ENCODE results near the gene MAST1.

MAST1 gene

GRCh38 chr19:12800466-12800770 is 37.9 kb upstream of the MAST1 start:
- Histone ChIP-seq H3K79me1 (ENCODE audit: low read length) (peaks cover 6% of the 10 kb centered on the region), H3K18ac (ENCODE audit: low read length) (no peak overlapping the region), H3K9ac (ENCODE audit: low read length) (no peak overlapping the region), H4K91ac (ENCODE audit: low read depth, low read length) (no peak overlapping the region), H4K8ac (ENCODE audit: low read depth, low read length) (no peak overlapping the region), H3K9me3 (ENCODE audit: insufficient read depth, low read depth, low read length) (no peaks in the 10 kb centered on the region), H3K4ac (ENCODE audit: low read depth, low read length) (no peak overlapping the region), H3K27me3 (ENCODE audit: insufficient read depth, low read length) (no peaks in the 10 kb centered on the region), H3K4me1 (ENCODE audit: control insufficient read depth in 1 of 2, insufficient read depth in 2 of 2, low read length in 2 of 2) (peaks cover 4 to 9% of the 10 kb centered on the region in 2 experiments), H3K27ac (ENCODE audit: low read depth, low read length) (no peak overlapping the region), H3K4me3 (ENCODE audit: low read depth, low read length) (no peak overlapping the region), H3K79me2 (ENCODE audit: control insufficient read depth, insufficient read depth, low read length, poor library complexity) (peaks cover 6% of the 10 kb centered on the region), H2BK120ac (ENCODE audit: insufficient read depth, low read length, poor library complexity) (no peak overlapping the region), H3K14ac (ENCODE audit: low read length) (no peak overlapping the region), H2AK5ac (ENCODE audit: low read length) (no peak overlapping the region), H2BK12ac (ENCODE audit: low read length) (no peak overlapping the region), H2BK5ac (ENCODE audit: low read depth, low read length, poor library complexity) (no peak overlapping the region), H3K36me3 (ENCODE audit: control insufficient read depth in 1 of 2, insufficient read depth in 2 of 2, low read length in 2 of 2) (peaks cover 17% of the 10 kb centered on the region in 2 experiments), H3K23ac (ENCODE audit: low read length) (no peak overlapping the region), H2AFZ (ENCODE audit: insufficient read depth, low read length, poor library complexity) (no peak overlapping the region), H3K4me2 (ENCODE audit: low read length) (peak overlapping the region; percentile 92), H4K12ac (ENCODE audit: low read depth, low read length) (no peak overlapping the region)
- DNase-seq, result no peak
- no CpG with 5 or more reads among the region's 1 CpG for WGBS (ENCODE audit: extremely low coverage, insufficient coverage, insufficient read length)

- peak overlapping the region; percentile 87 for H3K9ac ChIP-seq (ENCODE audit: low read length)
- peak overlapping the region; percentile 54 for H4K91ac ChIP-seq (ENCODE audit: low read depth, low read length)
- H2AK5ac ChIP-seq (ENCODE audit: low read length), result no peak overlapping the region
- H3K4me3 ChIP-seq (ENCODE audit: low read depth, low read length), result peak overlapping the region; percentile 94
- no CpG with 5 or more reads among the region's 38 CpGs for WGBS (ENCODE audit: extremely low coverage, insufficient coverage, insufficient read length)
- H2AFZ ChIP-seq (ENCODE audit: insufficient read depth, low read length, poor library complexity), result peak overlapping the region; percentile 19
- H3K4me1 ChIP-seq (ENCODE audit: control insufficient read depth in 1 of 2, insufficient read depth in 2 of 2, low read length in 2 of 2), result peaks cover 4 to 11% of the 10 kb centered on the region in 2 experiments
- H3K18ac ChIP-seq (ENCODE audit: low read length), result peak overlapping the region; percentile 13
- H3K79me2 ChIP-seq (ENCODE audit: control insufficient read depth, insufficient read depth, low read length, poor library complexity), result peaks cover 6% of the 10 kb centered on the region
- peak overlapping the region; percentile 20 for H3K4ac ChIP-seq (ENCODE audit: low read depth, low read length)
- H2BK120ac ChIP-seq (ENCODE audit: insufficient read depth, low read length, poor library complexity), result peak overlapping the region; percentile 0
- peak overlapping the region; percentile 3 for H4K12ac ChIP-seq (ENCODE audit: low read depth, low read length)
- peak overlapping the region; percentile 25 for H3K14ac ChIP-seq (ENCODE audit: low read length)
- no peak overlapping the region for H3K23ac ChIP-seq (ENCODE audit: low read length)
- H4K8ac ChIP-seq (ENCODE audit: low read depth, low read length), result peak overlapping the region; percentile 63
- no peaks in the 10 kb centered on the region for H3K27me3 ChIP-seq (ENCODE audit: insufficient read depth, low read length)
- H3K9me3 ChIP-seq (ENCODE audit: insufficient read depth, low read depth, low read length), result no peaks in the 10 kb centered on the region
- peaks cover 6% of the 10 kb centered on the region for H3K79me1 ChIP-seq (ENCODE audit: low read length)
- H3K4me2 ChIP-seq (ENCODE audit: low read length), result peak overlapping the region; percentile 92
- H3K36me3 ChIP-seq (ENCODE audit: control insufficient read depth in 1 of 2, insufficient read depth in 2 of 2, low read length in 2 of 2), result peaks cover 17% of the 10 kb centered on the region in 2 experiments
- peak in 1 of 2 donors; percentile 32 for DNase-seq
- no peak overlapping the region for H2BK12ac ChIP-seq (ENCODE audit: low read length)
- no peak overlapping the region for H3K27ac ChIP-seq (ENCODE audit: low read depth, low read length)
- H2BK5ac ChIP-seq (ENCODE audit: low read depth, low read length, poor library complexity), result no peak overlapping the region
Observed at GRCh38 chr19:12800923-12801465, 37.3 kb upstream of the MAST1 start.

- H3K27ac ChIP-seq (ENCODE audit: low read depth, low read length), result no peak within 1 kb of the TSS
- peak within 1 kb of the TSS; percentile 0 for H2BK120ac ChIP-seq (ENCODE audit: insufficient read depth, low read length, poor library complexity)
- H3K9me3 ChIP-seq (ENCODE audit: insufficient read depth, low read depth, low read length), result no peaks in the 10 kb centered on the region
- peak within 1 kb of the TSS; percentile 3 for H4K12ac ChIP-seq (ENCODE audit: low read depth, low read length)
- peak within 1 kb of the TSS; percentile 87 for H3K9ac ChIP-seq (ENCODE audit: low read length)
- no peak within 1 kb of the TSS for H2BK12ac ChIP-seq (ENCODE audit: low read length)
- peaks cover 6 to 15% of the 10 kb centered on the region in 2 experiments for H3K4me1 ChIP-seq (ENCODE audit: control insufficient read depth in 1 of 2, insufficient read depth in 2 of 2, low read length in 2 of 2)
- no peak within 1 kb of the TSS for H3K23ac ChIP-seq (ENCODE audit: low read length)
- no CpG with 5 or more reads among the region's 78 CpGs for WGBS (ENCODE audit: extremely low coverage, insufficient coverage, insufficient read length)
- H4K8ac ChIP-seq (ENCODE audit: low read depth, low read length), result peak within 1 kb of the TSS; percentile 63
- peak within 1 kb of the TSS; percentile 94 for H3K4me3 ChIP-seq (ENCODE audit: low read depth, low read length)
- H3K79me2 ChIP-seq (ENCODE audit: control insufficient read depth, insufficient read depth, low read length, poor library complexity), result peaks cover 8% of the 10 kb centered on the region
- peak within 1 kb of the TSS; percentile 88 for H2AFZ ChIP-seq (ENCODE audit: insufficient read depth, low read length, poor library complexity)
- H3K36me3 ChIP-seq (ENCODE audit: control insufficient read depth in 1 of 2, insufficient read depth in 2 of 2, low read length in 2 of 2), result peaks cover 17% of the 10 kb centered on the region in 2 experiments
- peak within 1 kb of the TSS; percentile 25 for H3K14ac ChIP-seq (ENCODE audit: low read length)
- H3K27me3 ChIP-seq (ENCODE audit: insufficient read depth, low read length), result no peaks in the 10 kb centered on the region
- peaks cover 11% of the 10 kb centered on the region for H3K79me1 ChIP-seq (ENCODE audit: low read length)
- H3K4me2 ChIP-seq (ENCODE audit: low read length), result peak within 1 kb of the TSS; percentile 92
- peak within 1 kb of the TSS; percentile 54 for H4K91ac ChIP-seq (ENCODE audit: low read depth, low read length)
- H2BK5ac ChIP-seq (ENCODE audit: low read depth, low read length, poor library complexity), result no peak within 1 kb of the TSS
- H3K4ac ChIP-seq (ENCODE audit: low read depth, low read length), result peak within 1 kb of the TSS; percentile 20
- peak in 1 of 2 donors; percentile 84 for DNase-seq
- H2AK5ac ChIP-seq (ENCODE audit: low read length), result no peak within 1 kb of the TSS
- peak within 1 kb of the TSS; percentile 13 for H3K18ac ChIP-seq (ENCODE audit: low read length)
Observed at GRCh38 chr19:12801466-12802266, 36.6 kb upstream of the MAST1 start, which contains the start of the genes PRDX2 and THSD8. Gene PRDX2, minus strand, starts transcription at chr19:12801800. Its CDS starts 539 bp downstream, at chr19:12801261. Gene THSD8, plus strand, starts transcription at chr19:12802069. Its CDS starts 3 bp downstream, at chr19:12802072.

- H3K4me3 ChIP-seq (ENCODE audit: low read depth, low read length), result peak overlapping the region; percentile 94
- peak overlapping the region; percentile 19 for H4K8ac ChIP-seq (ENCODE audit: low read depth, low read length)
- no CpG with 5 or more reads among the region's 22 CpGs for WGBS (ENCODE audit: extremely low coverage, insufficient coverage, insufficient read length)
- no peak overlapping the region for H3K9ac ChIP-seq (ENCODE audit: low read length)
- H2AK5ac ChIP-seq (ENCODE audit: low read length), result no peak overlapping the region
- H3K14ac ChIP-seq (ENCODE audit: low read length), result no peak overlapping the region
- no peak overlapping the region for H2BK120ac ChIP-seq (ENCODE audit: insufficient read depth, low read length, poor library complexity)
- H2BK12ac ChIP-seq (ENCODE audit: low read length), result no peak overlapping the region
- H3K79me1 ChIP-seq (ENCODE audit: low read length), result peaks cover 11% of the 10 kb centered on the region
- H4K12ac ChIP-seq (ENCODE audit: low read depth, low read length), result no peak overlapping the region
- peaks cover 16 to 19% of the 10 kb centered on the region in 2 experiments for H3K36me3 ChIP-seq (ENCODE audit: control insufficient read depth in 1 of 2, insufficient read depth in 2 of 2, low read length in 2 of 2)
- H3K4me2 ChIP-seq (ENCODE audit: low read length), result peak overlapping the region; percentile 92
- no peaks in the 10 kb centered on the region for H3K9me3 ChIP-seq (ENCODE audit: insufficient read depth, low read depth, low read length)
- H3K79me2 ChIP-seq (ENCODE audit: control insufficient read depth, insufficient read depth, low read length, poor library complexity), result peaks cover 9% of the 10 kb centered on the region
- H3K4me1 ChIP-seq (ENCODE audit: control insufficient read depth in 1 of 2, insufficient read depth in 2 of 2, low read length in 2 of 2), result peaks cover 11 to 21% of the 10 kb centered on the region in 2 experiments
- H3K23ac ChIP-seq (ENCODE audit: low read length), result no peak overlapping the region
- H3K18ac ChIP-seq (ENCODE audit: low read length), result no peak overlapping the region
- H2AFZ ChIP-seq (ENCODE audit: insufficient read depth, low read length, poor library complexity), result peak overlapping the region; percentile 88
- H3K27ac ChIP-seq (ENCODE audit: low read depth, low read length), result no peak overlapping the region
- peak in 1 of 2 donors; percentile 45 for DNase-seq
- no peak overlapping the region for H2BK5ac ChIP-seq (ENCODE audit: low read depth, low read length, poor library complexity)
- no peaks in the 10 kb centered on the region for H3K27me3 ChIP-seq (ENCODE audit: insufficient read depth, low read length)
- no peak overlapping the region for H3K4ac ChIP-seq (ENCODE audit: low read depth, low read length)
- H4K91ac ChIP-seq (ENCODE audit: low read depth, low read length), result no peak overlapping the region
Observed at GRCh38 chr19:12802267-12803106, 35.8 kb upstream of the MAST1 start.
